ENCODE results near the gene SYCE3. TPM values are rescaled to one million over a fixed set of nuclear protein-coding genes. Genes with fewer than 3 reads are reported as not detected.
"Not testable (repeated sequence)": the region's sequence is repeated elsewhere in the genome, so short reads cannot be mapped to it uniquely, and the experiment has no call there.

The SYCE3 gene
- total RNA-seq, 1 donor from 2014 or later, result not detected

DNA sequence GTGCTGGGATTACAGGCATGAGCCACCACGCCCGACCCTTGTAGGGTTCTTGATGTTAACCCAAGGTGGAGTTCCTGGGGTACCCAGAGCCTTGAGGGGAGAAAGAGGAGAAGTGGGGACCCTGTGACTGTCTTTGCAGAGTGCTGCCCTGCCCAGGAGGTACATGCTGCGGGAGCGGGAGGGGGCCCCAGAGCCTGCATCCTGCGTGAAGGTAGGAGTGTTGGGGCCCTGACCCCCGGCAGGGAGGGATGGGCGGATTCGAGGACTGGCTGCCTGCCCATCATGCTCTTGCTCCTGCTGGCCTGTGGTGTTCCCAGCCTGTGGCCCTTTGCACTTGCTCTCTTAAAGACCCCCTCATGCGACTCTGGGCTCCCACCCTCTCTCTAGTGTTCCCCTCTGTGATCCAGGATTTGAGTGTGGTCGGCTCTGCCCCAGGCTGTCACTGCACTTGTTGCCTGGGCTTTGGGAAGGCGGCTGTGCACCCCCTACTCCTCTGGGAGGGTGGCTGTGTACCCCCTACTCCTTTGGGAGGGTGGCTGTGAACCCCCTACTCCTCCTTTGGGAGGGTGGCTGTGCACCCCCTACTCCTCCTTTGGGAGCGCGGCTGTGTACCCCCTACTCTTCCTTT, 41.8 kb downstream of the SYCE3 start:
- no peak for DNase-seq (ENCODE audit: low spot score)

- not testable (repeated sequence) for DNase-seq (ENCODE audit: low spot score)
Observed at GRCh38 chr22:50520184-50520583, 42.5 kb downstream of the SYCE3 start.

GRCh38 chr22:50519151-50519550, 43.6 kb downstream of the SYCE3 start:
- DNase-seq (ENCODE audit: low spot score), result no peak

- no peak for DNase-seq (ENCODE audit: low spot score)
Observed at GRCh38 chr22:50518606-50519005, 44.1 kb downstream of the SYCE3 start.

- DNase-seq (ENCODE audit: low spot score), result no peak
Observed at GRCh38 chr22:50517495-50518260, 45.0 kb downstream of the SYCE3 start.

DNA sequence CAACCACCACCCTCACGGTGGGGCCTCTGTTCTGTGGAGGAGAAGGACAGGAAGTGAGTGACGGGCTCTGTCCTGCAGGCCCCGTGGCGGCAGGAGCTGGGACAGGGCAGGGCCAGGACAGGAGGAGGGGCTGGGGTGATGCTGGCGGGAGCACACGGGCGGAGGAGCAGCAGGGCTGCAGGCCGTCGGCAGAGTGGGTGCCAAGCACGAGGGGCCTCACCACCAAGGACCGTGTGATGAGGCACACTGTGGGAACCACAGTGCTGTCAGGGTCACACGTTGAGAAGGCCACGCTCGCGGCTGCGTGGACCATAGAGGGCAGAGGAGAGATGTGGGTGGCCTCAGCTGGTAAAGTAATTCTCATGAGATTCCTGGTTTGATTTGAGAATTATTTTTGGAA, 45.8 kb downstream of the SYCE3 start:
- DNase-seq (ENCODE audit: low spot score), result no peak

DNA sequence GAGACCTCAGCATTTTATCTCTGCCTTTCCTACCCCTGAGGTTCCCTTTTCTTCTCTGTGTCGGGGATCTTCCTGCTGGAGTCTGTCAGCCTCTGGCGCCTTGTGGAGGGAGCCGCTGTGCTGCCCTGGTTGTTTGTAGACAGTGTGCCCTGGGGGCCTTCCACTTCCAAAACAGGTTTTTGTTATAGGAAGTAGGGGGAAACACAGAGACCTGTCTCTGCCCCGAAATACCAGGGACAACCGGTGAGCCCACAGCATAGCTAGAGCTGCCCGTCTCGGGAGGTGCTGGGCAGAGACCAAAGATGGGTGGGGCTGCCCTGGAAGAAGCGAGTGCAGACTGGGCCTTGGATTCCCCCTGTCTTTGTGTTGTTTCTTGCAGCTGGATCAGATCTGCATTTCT, 46.7 kb downstream of the SYCE3 start:
- DNase-seq (ENCODE audit: low spot score), result no peak

DNA sequence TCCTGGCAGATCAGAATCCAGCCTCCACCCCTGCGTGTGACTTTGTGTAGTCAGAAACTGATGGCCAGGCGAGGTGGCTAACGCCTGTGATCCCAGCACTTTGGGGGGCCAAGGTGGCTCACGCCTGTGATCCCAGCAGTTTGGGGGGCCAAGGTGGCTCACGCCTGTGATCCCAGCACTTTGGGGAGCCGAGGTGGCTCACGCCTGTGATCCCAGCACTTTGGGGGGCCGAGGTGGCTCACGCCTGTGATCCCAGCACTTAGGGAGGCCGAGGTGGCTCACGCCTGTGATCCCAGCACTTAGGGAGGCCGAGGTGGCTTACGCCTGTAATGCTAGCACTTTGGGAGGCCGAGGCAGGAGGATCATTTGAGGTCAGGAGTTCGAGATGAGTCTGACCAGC, 49.5 kb downstream of the SYCE3 start:
- DNase-seq (ENCODE audit: low spot score), result no peak

DNA sequence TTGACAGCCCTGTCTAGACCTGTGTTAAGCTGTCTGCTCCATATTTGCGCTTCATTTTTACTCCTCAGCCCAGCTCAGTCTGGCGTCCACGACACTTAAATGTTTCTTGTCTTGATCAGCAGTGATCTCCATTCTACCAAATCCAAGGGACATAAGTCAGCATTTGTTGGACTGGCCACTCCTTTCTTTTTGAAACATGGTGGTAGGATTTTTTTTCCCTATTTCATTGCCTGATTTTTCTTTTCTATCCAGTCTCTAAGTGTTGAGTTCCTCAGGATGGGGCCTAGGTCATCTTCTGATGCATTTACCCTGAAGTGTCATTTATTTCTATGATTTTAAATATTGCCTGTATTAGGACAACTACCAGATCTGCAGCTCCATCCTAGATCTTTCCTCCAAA, 53.8 kb downstream of the SYCE3 start:
- DNase-seq (ENCODE audit: low spot score), result no peak

DNA sequence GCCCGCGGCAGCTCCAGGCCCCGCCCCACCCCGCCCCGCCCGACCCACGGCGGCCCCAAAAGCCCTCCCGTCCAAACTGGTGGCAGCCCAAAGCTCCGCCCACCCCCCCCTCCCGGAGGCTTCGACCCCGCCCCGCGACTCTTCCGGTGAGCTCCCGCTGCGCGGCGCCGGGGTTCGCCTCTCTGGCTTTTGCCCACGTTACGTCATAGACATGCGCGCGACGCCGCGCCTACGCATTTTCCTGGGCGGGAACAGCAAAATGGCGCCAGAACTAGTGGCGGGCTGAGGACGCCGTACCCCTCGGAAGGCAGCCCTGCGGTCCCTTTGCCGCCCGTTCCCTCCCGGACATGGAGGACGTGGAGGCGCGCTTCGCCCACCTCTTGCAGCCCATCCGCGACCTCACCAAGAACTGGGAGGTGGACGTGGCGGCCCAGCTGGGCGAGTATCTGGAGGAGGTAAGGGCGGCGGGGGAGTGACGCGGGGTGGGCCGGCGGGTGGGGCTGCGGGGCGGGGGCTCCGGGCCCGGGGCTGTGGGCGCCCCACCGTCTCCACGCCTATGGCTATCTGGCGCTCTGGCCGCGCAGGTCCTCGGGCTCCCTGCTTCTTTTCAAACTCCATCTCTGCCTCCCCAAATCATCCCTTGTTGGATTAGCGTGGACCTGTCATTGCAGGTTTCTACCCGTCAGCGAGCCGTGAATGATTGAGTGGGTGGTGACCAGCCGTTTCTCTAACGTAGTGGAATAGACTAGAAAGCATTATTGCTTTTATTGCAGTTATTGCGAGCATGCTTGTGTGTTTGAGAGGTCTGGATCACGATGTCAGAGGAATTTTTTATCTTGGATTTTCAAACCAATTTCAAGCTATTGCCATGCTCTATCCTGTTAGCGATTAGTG, 54.5 kb downstream of the SYCE3 start, which contains the start of gene NCAPH2:
Gene NCAPH2 (plus strand): TSS at position 234 of the 894 bp plus-strand sequence. CDS start 114 bp downstream, at position 348.
- DNase-seq (ENCODE audit: low spot score), result peak; percentile 97

DNA sequence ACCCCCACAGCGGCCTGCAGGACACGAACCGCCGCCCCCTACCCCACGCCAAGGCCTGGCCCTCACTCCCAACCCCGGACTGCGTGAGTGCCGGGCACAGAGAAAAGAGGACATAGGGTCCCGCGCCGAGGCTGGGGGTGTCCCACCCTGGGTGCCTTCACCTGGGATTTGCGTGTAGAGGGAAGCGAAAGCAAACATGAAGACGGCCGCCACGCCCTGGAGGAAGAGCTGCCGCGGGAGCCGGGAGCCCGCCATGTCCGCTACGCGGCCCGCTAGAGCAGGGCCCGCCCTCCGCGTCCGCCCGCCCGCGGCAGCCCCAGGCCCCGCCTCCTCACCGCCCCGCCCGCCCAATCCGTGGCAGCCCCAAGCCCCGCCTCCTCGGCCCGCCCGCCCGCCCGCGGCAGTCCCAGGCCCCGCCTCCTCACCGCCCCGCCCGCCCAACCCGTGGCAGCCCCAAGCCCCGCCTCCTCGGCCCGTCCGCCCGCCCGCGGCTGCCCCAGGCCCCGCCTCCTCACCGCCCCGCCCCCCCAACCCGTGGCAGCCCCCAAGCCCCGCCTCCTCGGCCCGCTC, 55.2 kb downstream of the SYCE3 start, which contains the start of gene LMF2:
Gene LMF2 (minus strand): TSS at position 282 of the 570 bp plus-strand sequence. CDS start 27 bp downstream, at position 255.
- DNase-seq (ENCODE audit: low spot score), result peak; percentile 92

DNA sequence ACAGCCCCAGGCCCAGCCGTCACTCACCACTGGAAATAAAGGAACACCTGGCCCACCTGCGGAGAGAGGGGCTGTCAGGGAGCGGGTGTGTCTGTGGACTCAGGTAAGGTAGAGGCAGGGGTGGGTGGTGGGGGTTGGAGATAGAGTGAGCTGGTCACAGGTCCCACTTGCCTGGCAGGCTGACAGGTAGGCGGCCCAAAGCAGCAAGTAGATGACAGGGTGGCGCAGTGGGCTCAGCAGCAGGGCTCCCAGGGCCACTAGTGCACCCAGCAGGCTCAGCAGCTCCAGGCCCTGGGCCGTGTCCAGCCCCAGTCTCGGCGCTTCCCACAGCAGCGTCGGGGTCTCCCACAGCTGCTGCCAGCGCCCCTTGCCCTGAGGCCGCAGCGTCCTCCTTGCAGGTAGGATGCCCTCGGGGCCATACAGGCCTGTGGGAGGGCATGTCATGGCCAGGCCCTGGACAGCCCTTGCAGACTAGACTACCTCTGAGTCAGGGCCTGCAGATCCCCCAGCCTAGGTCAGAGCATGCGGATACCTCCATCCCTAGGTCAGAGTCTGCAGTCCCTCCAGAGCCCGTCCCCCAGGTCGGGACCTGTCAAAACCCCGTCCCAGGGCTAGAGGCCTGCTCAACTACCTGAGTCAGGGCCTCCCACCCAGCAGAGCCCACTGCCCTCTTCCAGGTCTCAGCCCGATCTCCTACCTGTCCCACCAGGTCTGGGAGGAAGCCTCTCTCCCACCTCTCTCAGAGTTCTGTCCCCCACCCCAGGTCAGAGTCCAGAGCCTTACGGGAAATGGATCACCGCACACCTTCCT, 55.9 kb downstream of the SYCE3 start:
- DNase-seq (ENCODE audit: low spot score), result peak; percentile 60

- no peak for DNase-seq (ENCODE audit: low spot score)
Observed at GRCh38 chr22:50505776-50506610, 56.7 kb downstream of the SYCE3 start.

DNA sequence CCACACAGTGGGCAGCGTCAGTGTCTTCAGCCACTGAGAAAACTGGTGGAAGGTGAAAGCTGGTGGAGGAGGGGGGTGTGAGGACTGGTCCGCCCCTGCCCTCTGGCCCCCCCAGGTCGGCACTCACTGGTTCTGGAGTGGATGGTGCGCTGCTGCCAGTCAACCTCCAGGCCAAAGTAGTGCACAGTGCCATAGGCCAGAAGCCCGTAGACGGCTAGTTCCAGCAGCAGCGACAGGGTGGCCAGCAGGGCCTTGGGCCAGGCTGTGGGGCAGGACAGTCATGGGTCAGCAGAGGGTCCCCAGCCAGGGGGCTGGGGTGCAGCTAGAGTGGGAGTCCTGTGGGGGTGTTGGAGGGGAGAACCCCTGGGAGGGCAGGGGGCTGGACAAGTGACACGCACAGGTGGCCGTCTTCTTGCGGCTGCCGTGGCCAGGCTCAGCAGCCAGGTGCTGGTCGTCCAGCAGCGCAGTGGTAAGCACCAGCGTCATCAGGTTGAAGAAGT, 57.4 kb downstream of the SYCE3 start:
- no peak for DNase-seq (ENCODE audit: low spot score)

- peak; percentile 79 for DNase-seq (ENCODE audit: low spot score)
Observed at GRCh38 chr22:50504369-50505211, 58.1 kb downstream of the SYCE3 start.

GRCh38 chr22:50503475-50504145, 59.1 kb downstream of the SYCE3 start:
- no peak for DNase-seq (ENCODE audit: low spot score)

- no peak for DNase-seq (ENCODE audit: low spot score)
Observed at GRCh38 chr22:50502628-50503474, 59.9 kb downstream of the SYCE3 start.
